GM12878 (cell line): Measurements from ENCODE around the gene SLC12A7. TPM values are rescaled to one million over a fixed set of nuclear protein-coding genes. Genes with fewer than 3 reads are reported as not detected.
A peak's percentile ranks its signal among the peaks of the same experiment; 100 is the strongest.

Experiments used
- ATAC-seq: fragments of 200-7000 bp; cut with Tn5 transposase; 3 replicates; pipeline ENCODE4 v1.9.1; 2020; ENCODE audit warnings: mild to moderate bottlenecking, moderate library complexity
- BruUV-seq: library from RNA; stranded (reverse); fragments of 400-500 nt; replicated peaks from 2 replicates; lab custom pipeline; 2021; lab: Mats Ljungman, UMichigan
- CTCF ChIA-PET: fragments of 300-600 bp; sonication (Branson Sonifier 250); formaldehyde crosslinking; extraction: SDS; loops from one replicate; lab custom pipeline; 2021; ENCODE audit warnings: inconsistent platforms; lab: Yijun Ruan, JAX
- POLR2A ChIA-PET: fragments of 350-600 bp; formaldehyde crosslinking; extraction: SDS; loops from one replicate; lab custom pipeline; 2021; ENCODE audit warnings: inconsistent platforms; lab: Charles Lee
- RAD21 ChIA-PET: fragments of 300-600 bp; sonication (Branson Sonifier 250); formaldehyde crosslinking; loops from one replicate; lab custom pipeline; 2023; ENCODE audit warnings: antibody characterized with exemption; ENCODE audit not compliant: unreplicated experiment; lab: Charles Lee
- SMC1A ChIA-PET: fragments of 300-600 bp; sonication (Branson Sonifier 250); formaldehyde crosslinking; loops from one replicate; lab custom pipeline; 2023; ENCODE audit not compliant: unreplicated experiment, uncharacterized antibody; lab: Charles Lee
- DNase-seq: peaks from one replicate; pipeline ENCODE4 v3.0.0-alpha.2; 2011; ENCODE audit warnings: low read depth, low spot score
- FAIRE-seq: peaks from 3 replicates; lab custom pipeline; 2011; peaks lifted over from hg19 to GRCh38; lab: Jason Lieb, UNC
- H2AFZ ChIP-seq: 2 replicates; pipeline ENCODE4 v1.6.0; 2011; ENCODE audit warnings: low read depth, low read length, control low read depth; ENCODE audit not compliant: control insufficient read depth
- H3K27ac ChIP-seq: 2 replicates; pipeline ENCODE4 v1.5.1; 2011; ENCODE audit warnings: control low read depth; ENCODE audit not compliant: control insufficient read depth, insufficient read depth
- H3K27me3 ChIP-seq, 2 experiments: replicated peaks in 1 of 2; 2 replicates each; pipeline versions ENCODE4 v1.6.0 to v1.6.1; 2011; ENCODE audit warnings: low read length in 1 of 2; ENCODE audit not compliant: control insufficient read depth in 2 of 2, insufficient read depth in 2 of 2
- H3K36me3 ChIP-seq, 2 experiments: 2 replicates each; pipeline ENCODE4 v1.5.1; 2011; ENCODE audit warnings: low read length in 1 of 2; ENCODE audit not compliant: control insufficient read depth in 2 of 2, insufficient read depth in 2 of 2
- H3K4me1 ChIP-seq: 2 replicates; pipeline ENCODE4 v1.6.1; 2011; ENCODE audit warnings: mild to moderate bottlenecking, low read length, moderate library complexity, mixed read lengths; ENCODE audit not compliant: control insufficient read depth, insufficient read depth
- H3K4me2 ChIP-seq: 2 replicates; pipeline ENCODE4 v1.6.0; 2011; ENCODE audit warnings: control low read depth; ENCODE audit not compliant: control insufficient read depth, insufficient read depth
- H3K4me3 ChIP-seq: fragments of 200-600 bp; sonication (generic); 2 replicates; pipeline ENCODE4 v1.5.1; 2016
- H3K79me2 ChIP-seq: 2 replicates; pipeline ENCODE4 v1.6.0; 2011; ENCODE audit warnings: low read length; ENCODE audit not compliant: control insufficient read depth, insufficient read depth
- H3K9ac ChIP-seq: 2 replicates; pipeline ENCODE4 v1.8.0; 2011; ENCODE audit warnings: low read length, control low read depth, mixed read lengths; ENCODE audit not compliant: control insufficient read depth, insufficient read depth
- H3K9me3 ChIP-seq: replicated peaks from 3 replicates; pipeline ENCODE4 v1.5.1; 2011; ENCODE audit warnings: mild to moderate bottlenecking, low read length; ENCODE audit not compliant: control insufficient read depth, insufficient read depth
- H4K20me1 ChIP-seq: 2 replicates; pipeline ENCODE4 v1.6.0; 2011; ENCODE audit not compliant: control insufficient read depth, insufficient read depth
- BHLHE40 ChIP-seq, 2 experiments: fragments of 450-650 bp in 1 of 2; IDR thresholded peaks; 2 replicates each; pipeline ENCODE4 v1.6.1; 2011 to 2017; ENCODE audit warnings: low read depth in 2 of 2, borderline replicate concordance in 1 of 2, improper control_type of control experiment in 1 of 2, low read length in 1 of 2, mild to moderate bottlenecking in 1 of 2
- CEBPB ChIP-seq, 2 experiments: fragments of 150-350 bp in 1 of 2; IDR thresholded peaks; 2 replicates each; pipeline ENCODE4 v1.6.1; 2012 to 2014; ENCODE audit warnings: low read depth in 2 of 2, low read length in 2 of 2, borderline replicate concordance in 1 of 2, inconsistent platforms in 1 of 2
- DPF2 ChIP-seq: fragments of 450-650 bp; IDR thresholded peaks from 2 replicates; pipeline ENCODE4 v1.6.1; 2017; ENCODE audit warnings: mild to moderate bottlenecking
- RELA ChIP-seq: fragments of 450-650 bp; IDR thresholded peaks from 2 replicates; pipeline ENCODE4 v1.8.0; 2014; ENCODE audit warnings: borderline replicate concordance; ENCODE audit not compliant: partially characterized antibody
- WGBS: methylation state at CpG from one replicate; pipeline ENCODE4 v1.1.6; 2016; ENCODE audit warnings: low lambda C conversion rate; ENCODE audit not compliant: insufficient replicate concordance, insufficient coverage; ENCODE audit errors: missing lambda C conversion rate; 5-methylcytosine and 5-hydroxymethylcytosine counted together
- in situ Hi-C: fragments of 300-500 bp; cut with MboI; formaldehyde crosslinking; loops from 9 replicates; pipeline ENCODE4 v1.14.3; 2018; ENCODE audit warnings: mixed read lengths
- intact Hi-C: fragments of 100-400 bp; cut with micrococcal nuclease; formaldehyde crosslinking; loops from one replicate; pipeline ENCODE4 v1.14.2; 2022; ENCODE audit not compliant: unreplicated experiment
- polyA plus RNA-seq, 11 experiments: library from polyadenylated mRNA; depleted of rRNA in 4 of 11; unstranded in 6 of 11; stranded (reverse) in 5 of 11; fragments of >200 nt; fragmentation: Nextera tagmentation in 4 of 11; fragmentation: Illumina TruSeq in 1 of 11; extraction: Ambion mirVana in 4 of 11; extraction: Trizol in 1 of 11; gene quantifications; 1 replicate in 1 of 11; 2 replicates in 10 of 11; pipeline versions ENCODE4 v1.2.1 to v1.2.3, GENCODE V29; 2011 to 2016; ENCODE audit warnings: inconsistent platforms in 2 of 11, missing spikeins in 2 of 11, low read depth in 1 of 11
- total RNA-seq, 4 experiments: library from RNA; depleted of rRNA in 3 of 4; stranded (reverse); fragments of >200 nt in 3 of 4; fragmentation: Illumina TruSeq in 1 of 4; extraction: Trizol in 1 of 4; gene quantifications; 2 replicates each; pipeline versions ENCODE4 v1.2.1 to v1.2.3, GENCODE V29; 2013 to 2021

Gene SLC12A7
- total and polyA plus RNA-seq, 10 of the 15 experiments (the other 5 are each of a cell fraction or from before 2014, with no cell fraction given) = 0.10 to 10.0 (median 2.9) TPM

DNA sequence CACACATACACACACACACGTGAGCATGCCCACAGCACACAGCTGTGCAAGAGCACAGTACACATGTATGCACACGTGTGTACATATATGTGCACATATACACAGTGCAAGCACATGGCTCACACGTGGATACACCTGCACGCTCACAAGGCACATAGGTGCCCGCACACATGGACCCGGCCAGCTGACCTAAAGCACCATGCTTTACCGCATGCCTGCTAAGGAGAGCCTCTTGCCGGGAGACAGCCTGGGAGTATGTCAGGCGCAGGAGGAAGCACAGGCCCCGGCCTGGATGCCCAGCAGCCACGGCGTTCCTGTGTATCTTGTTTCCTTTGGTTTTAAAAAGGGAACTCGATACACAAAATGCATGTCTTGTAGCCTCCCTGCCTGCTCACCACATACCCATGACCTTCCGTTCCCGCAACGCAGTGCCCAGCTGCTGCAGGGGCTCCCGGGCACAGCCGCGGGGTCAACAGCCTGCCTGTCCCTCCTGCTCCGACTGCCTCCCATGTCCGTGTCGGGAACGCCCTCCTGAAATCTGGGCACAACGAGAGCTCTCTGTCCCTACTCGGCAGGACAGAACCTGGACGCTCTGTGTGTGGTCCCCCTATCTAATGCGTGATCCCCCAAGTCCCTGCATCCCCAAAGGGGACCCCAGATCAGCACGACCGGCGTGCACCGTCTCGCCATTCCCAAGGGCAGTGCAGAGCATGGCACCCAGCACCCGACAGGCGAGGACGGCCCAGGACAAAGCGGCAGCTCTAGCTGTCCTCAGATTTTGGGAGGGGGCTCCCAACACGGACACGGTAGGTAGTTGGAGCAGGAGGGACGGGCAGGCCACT, 3.6 kb downstream of the SLC12A7 start:
- no TSS peak for BruUV-seq
- ATAC-seq (no peak), DNase-seq (no peak), FAIRE-seq (no peak)
- SMC1A ChIA-PET = interaction anchor here (0.9 to 3.0 kb wide), 5 partner anchors 10 to 32 kb away, joined by 3 to 16 read pairs (median 6); no protein-coding TSS in a partner anchor
- Histone ChIP-seq H3K79me2 (peaks cover 2% of the 10 kb centered on the region; the same call in 1 of the 2 replicates), H2AFZ (no peak overlapping the region), H3K27me3 (peaks cover 0 to under 1% of the 10 kb centered on the region in 2 experiments; a peak in 3 of 4 replicates), H3K27ac (no peak overlapping the region), H3K36me3 (no peaks in the 10 kb centered on the region), H3K4me3 (peak overlapping the region; percentile 4; the same call in 1 of the 2 replicates), H4K20me1 (no peaks in the 10 kb centered on the region), H3K9ac (no peak overlapping the region), H3K9me3 (no peaks in the 10 kb centered on the region), H3K4me2 (peak overlapping the region; percentile 2; the same call in 1 of the 2 replicates), H3K4me1 (no peaks in the 10 kb centered on the region)
- POLR2A ChIA-PET = interaction anchor here (0.6 to 3.0 kb wide), 3 partner anchors 19 to 25 kb away, joined by 3 to 32 read pairs (median 3); no protein-coding TSS in a partner anchor
- WGBS = 35% methylated on average over 39 of the region's 39 CpGs
- RAD21 ChIA-PET = interaction anchor here (1.0 to 5.6 kb wide), 5 partner anchors 9 to 31 kb away, joined by 3 to 78 read pairs (median 6); no protein-coding TSS in a partner anchor
- TF ChIP-seq RELA (no peak), CEBPB (IDR thresholded peaks at IDR 0.05; ENCODE audit: borderline replicate concordance in 1 of 2, low read depth in 2 of 2, low read length in 2 of 2) (no peak), DPF2 (0 out of 2 replicates have a peak, but pooled peaks have one; percentile 8), BHLHE40 (IDR thresholded peaks at IDR 0.05; ENCODE audit: borderline replicate concordance in 1 of 2, low read depth in 2 of 2, low read length in 1 of 2) (peak; percentile 33 to 38; a peak in 3 of 4 replicates)
- in situ Hi-C loops (no loop called here), intact Hi-C loops (no loop called here)
- CTCF ChIA-PET = interaction anchor here (1.1 to 3.7 kb wide), 7 partner anchors 9 to 123 kb away, joined by 3 to 13 read pairs (median 7); no protein-coding TSS in a partner anchor
